Progenitor cell of endocrine pancreas (in vitro differentiated cells): Measurements from ENCODE around the gene SH3BP1. TPM values are rescaled to one million over a fixed set of nuclear protein-coding genes. Genes with fewer than 3 reads are reported as not detected.

Experiments used
- DNase-seq: peaks from one replicate; pipeline ENCODE4 v3.0.0; 2021; ENCODE audit warnings: low spot score; ENCODE audit not compliant: unreplicated experiment
- H3K27ac Mint-ChIP-seq: 2 replicates; pipeline ENCODE4 v1.8.0; 2021; ENCODE audit warnings: mild to moderate bottlenecking, moderate library complexity, mixed read lengths
- H3K27me3 Mint-ChIP-seq: 2 replicates; pipeline ENCODE4 v1.8.0; 2021; ENCODE audit warnings: mixed read lengths
- H3K36me3 Mint-ChIP-seq: 2 replicates; pipeline ENCODE4 v1.8.0; 2022; ENCODE audit warnings: mixed read lengths; ENCODE audit not compliant: insufficient read depth
- H3K4me1 Mint-ChIP-seq: 2 replicates; pipeline ENCODE4 v1.8.0; 2021; ENCODE audit warnings: low read depth, mixed read lengths
- H3K4me3 Mint-ChIP-seq: 2 replicates; pipeline ENCODE4 v1.8.0; 2021; ENCODE audit warnings: low read depth, mild to moderate bottlenecking, moderate library complexity, mixed read lengths
- H3K9me3 Mint-ChIP-seq: 2 replicates; pipeline ENCODE4 v1.8.0; 2021; ENCODE audit warnings: low read depth, mixed read lengths
- total RNA-seq: library from RNA; stranded (reverse); gene quantifications from 2 replicates; pipeline ENCODE4 v1.2.1, GENCODE V29; 2021
- TF ChIP-seq, protein P1 (sequence below): fragments of 200-600 bp; sonication (generic); IDR thresholded peaks from one replicate; pipeline ENCODE4 v1.5.0; 2021; ENCODE audit warnings: antibody characterized with exemption, mild to moderate bottlenecking; ENCODE audit not compliant: unreplicated experiment

SH3BP1 gene
- total RNA-seq, 1 donor from 2014 or later = 27.4 TPM

DNA sequence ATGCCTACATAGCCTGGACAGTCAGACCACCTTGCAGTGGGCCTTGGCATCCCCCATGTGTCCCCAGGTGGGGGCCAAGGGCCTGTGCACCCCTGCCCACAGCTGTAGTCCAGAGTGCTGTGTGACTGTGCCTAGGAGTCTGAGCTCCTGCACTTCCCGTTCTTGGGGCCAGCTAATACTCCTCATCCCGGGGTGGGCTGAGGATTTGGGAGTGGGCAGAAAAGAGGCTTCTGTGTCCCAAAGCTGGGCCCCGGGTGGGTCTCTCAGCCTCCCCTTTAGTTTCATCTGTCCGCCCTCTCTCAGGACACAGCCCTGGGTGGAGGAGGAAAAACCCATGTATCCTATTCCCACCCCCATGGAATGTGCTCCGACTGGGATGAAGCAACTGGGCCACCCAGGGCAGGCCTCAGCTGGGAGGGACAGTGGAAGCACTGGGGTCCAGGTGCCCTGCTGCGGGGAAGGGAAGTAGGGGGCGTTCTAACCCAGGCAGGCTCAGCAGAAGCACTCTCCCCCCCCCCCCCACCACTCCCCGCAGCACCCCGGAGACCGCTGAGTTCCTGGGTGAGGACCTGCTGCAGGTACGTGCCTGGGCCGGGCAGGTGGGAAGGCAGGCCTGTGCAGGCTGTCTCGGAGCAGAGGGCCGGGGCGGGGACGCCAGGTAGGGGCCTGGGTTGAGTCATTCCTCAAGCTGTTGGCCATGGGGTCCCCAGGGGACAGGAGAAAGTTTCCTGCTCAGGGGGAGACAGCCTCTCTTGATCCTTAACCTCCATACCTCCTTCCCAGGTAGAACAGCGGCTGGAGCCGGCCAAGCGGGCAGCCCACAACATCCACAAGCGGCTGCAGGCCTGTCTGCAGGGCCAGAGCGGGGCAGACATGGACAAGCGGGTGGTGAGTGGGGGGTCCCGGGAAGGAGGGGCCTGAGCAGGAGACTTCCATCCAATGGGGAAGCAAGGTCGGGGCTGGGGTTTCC is 1.4 kb downstream of the SH3BP1 start:
- DNase-seq = no peak
- peaks cover 2% of the 10 kb centered on the region for H3K36me3 Mint-ChIP-seq
- TF ChIP-seq, protein P1, sequence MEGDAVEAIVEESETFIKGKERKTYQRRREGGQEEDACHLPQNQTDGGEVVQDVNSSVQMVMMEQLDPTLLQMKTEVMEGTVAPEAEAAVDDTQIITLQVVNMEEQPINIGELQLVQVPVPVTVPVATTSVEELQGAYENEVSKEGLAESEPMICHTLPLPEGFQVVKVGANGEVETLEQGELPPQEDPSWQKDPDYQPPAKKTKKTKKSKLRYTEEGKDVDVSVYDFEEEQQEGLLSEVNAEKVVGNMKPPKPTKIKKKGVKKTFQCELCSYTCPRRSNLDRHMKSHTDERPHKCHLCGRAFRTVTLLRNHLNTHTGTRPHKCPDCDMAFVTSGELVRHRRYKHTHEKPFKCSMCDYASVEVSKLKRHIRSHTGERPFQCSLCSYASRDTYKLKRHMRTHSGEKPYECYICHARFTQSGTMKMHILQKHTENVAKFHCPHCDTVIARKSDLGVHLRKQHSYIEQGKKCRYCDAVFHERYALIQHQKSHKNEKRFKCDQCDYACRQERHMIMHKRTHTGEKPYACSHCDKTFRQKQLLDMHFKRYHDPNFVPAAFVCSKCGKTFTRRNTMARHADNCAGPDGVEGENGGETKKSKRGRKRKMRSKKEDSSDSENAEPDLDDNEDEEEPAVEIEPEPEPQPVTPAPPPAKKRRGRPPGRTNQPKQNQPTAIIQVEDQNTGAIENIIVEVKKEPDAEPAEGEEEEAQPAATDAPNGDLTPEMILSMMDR = no peak
- peaks cover 9% of the 10 kb centered on the region for H3K4me1 Mint-ChIP-seq
- no peak overlapping the region for H3K27ac Mint-ChIP-seq
- H3K4me3 Mint-ChIP-seq = peak overlapping the region; percentile 80
- H3K9me3 Mint-ChIP-seq = no peaks in the 10 kb centered on the region
- no peaks in the 10 kb centered on the region for H3K27me3 Mint-ChIP-seq

DNA sequence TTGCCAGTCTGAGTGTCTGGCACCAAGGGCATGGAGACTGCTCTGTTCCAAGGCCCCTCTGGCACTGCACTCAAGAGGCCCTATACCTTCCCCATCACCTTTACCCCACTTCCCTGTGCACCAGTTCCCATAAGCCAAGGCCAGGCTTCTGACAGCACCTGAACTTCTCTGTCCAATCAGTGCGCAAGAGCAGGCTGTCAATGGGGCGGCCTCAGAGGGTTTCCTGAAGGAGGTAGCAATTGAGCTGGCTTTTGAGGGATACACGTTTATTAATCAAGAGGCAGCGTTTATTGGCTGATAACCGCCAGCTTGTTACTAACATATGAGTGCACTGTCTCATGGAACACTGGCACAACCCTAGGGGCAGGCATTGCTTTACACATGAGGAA is 2.1 kb downstream of the SH3BP1 start:
- Mint-ChIP-seq H3K27me3 (no peaks in the 10 kb centered on the region), H3K4me1 (peaks cover 9% of the 10 kb centered on the region), H3K9me3 (no peaks in the 10 kb centered on the region), H3K27ac (no peak overlapping the region), H3K4me3 (no peak overlapping the region), H3K36me3 (peaks cover 2% of the 10 kb centered on the region)
- DNase-seq = no peak
- TF ChIP-seq, protein P1 = no peak

DNA sequence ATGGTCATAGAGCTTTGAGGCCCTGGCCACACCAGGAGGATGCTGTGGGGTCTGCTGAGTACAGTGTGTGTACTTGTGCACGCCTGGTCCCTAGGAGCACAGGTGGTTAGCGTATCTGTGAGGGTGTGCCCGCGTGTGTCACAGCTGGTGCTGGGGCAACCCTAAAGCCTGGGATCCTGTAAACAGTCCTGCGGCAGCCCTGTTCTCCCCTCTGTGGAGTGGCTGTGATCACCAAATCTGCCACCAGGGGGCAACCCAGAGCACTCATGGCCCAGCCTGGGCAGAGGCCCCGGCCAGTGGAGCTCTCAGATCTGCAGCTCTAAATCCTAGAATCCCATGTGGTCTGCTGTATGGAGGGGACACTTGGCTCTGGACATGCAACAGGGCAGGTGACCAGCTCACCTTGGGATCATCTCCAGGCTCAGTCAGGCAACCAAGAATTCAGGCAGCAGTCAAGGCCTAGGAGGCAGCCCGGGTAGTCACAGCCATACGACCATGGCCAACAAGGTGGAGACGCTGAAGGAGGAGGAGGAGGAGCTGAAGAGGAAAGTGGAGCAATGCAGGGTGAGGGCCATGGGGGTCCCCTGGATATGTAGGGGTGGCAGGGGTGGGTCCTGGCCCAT is 3.9 kb downstream of the SH3BP1 start:
- H3K9me3 Mint-ChIP-seq = no peaks in the 10 kb centered on the region
- DNase-seq = peak; percentile 90
- H3K36me3 Mint-ChIP-seq = peaks cover 2% of the 10 kb centered on the region
- H3K27me3 Mint-ChIP-seq = no peaks in the 10 kb centered on the region
- H3K27ac Mint-ChIP-seq = peak overlapping the region; percentile 82
- H3K4me3 Mint-ChIP-seq = no peak overlapping the region
- TF ChIP-seq, protein P1 = peak; percentile 89
- peaks cover 9% of the 10 kb centered on the region for H3K4me1 Mint-ChIP-seq

DNA sequence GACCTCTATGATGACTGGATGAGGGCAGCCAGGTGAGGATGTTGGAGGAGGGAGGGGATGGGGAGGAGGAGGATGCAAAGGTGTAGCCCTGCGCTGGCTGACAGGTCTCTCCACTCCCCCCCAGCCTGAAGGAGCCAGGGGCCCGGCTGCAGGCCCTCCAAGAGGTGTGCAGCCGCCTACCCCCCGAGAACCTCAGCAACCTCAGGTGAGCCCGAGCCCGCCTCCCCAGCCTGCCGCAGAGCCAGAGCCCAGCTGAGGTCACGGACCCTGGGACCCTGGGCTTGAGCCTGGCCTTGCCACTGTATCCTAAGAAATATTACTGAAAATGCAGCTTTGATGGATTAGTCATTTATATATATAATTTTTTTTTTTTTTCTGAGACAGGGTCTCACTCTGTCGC is 7.8 kb downstream of the SH3BP1 start:
- peaks cover 3% of the 10 kb centered on the region for H3K36me3 Mint-ChIP-seq
- H3K4me1 Mint-ChIP-seq = no peaks in the 10 kb centered on the region

DNA sequence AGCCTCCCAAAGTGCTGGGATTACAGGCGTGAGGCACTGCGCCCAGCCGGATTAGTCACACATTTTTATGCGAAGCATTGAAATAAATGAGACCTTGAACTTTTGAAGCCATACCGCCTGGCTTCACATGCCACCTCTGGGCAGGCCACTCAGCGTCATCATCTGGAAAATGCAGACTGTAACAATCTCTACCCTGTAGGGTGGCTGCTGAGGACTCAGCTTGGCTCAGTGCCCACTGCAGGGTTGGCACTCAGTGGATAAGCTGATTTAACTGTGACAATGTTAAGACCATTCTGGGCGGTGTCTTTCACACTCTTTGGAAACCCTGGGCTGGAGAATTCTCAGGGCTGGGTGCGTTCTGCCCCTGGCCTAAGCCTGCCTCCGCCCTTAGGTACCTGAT is 8.5 kb downstream of the SH3BP1 start:
- TF ChIP-seq, protein P1 = no peak
- no peak overlapping the region for H3K4me3 Mint-ChIP-seq
- no peaks in the 10 kb centered on the region for H3K4me1 Mint-ChIP-seq
- H3K27me3 Mint-ChIP-seq = no peaks in the 10 kb centered on the region
- H3K9me3 Mint-ChIP-seq = no peaks in the 10 kb centered on the region
- peaks cover 3% of the 10 kb centered on the region for H3K36me3 Mint-ChIP-seq
- no peak for DNase-seq
- no peak overlapping the region for H3K27ac Mint-ChIP-seq

More for the DNA sequence above, 7.8 kb downstream of the SH3BP1 start:
- no peak overlapping the region for H3K4me3 Mint-ChIP-seq
- DNase-seq = no peak
- no peaks in the 10 kb centered on the region for H3K9me3 Mint-ChIP-seq
- TF ChIP-seq, protein P1 = no peak
- H3K27ac Mint-ChIP-seq = no peak overlapping the region
- H3K27me3 Mint-ChIP-seq = no peaks in the 10 kb centered on the region
